ENCODE results near the gene CCDC88C. TPM values are rescaled to one million over a fixed set of nuclear protein-coding genes. Genes with fewer than 3 reads are reported as not detected.

CCDC88C gene
- total and polyA plus RNA-seq, 11 donors, result 2.4 to 15.6 (median 4.8) TPM

- WGBS, 4 donors, result 95 to 97% (median 97%) methylated on average over 7 to 16 of the region's 16 CpGs
- peak in 1 of 4 donors; percentile 6 for ATAC-seq
- no peak overlapping the region for H3K4me3 ChIP-seq
- intact Hi-C loops (cut with DNase I), result no loop called here
- H3K36me3 ChIP-seq, result peaks cover 0 to 15% (median 0%) of the 10 kb centered on the region in 9 donors
- no peak for TF ChIP-seq POLR2A (IDR thresholded peaks at IDR 0.05)
- no peak for TF ChIP-seq CTCF (IDR thresholded peaks at IDR 0.05)
- no peak for DNase-seq
- peaks cover 0 to 47% (median 0%) of the 10 kb centered on the region in 12 donors for H3K4me1 ChIP-seq
- peaks cover 0 to 17% (median 6%) of the 10 kb centered on the region in 12 donors for H3K9me3 ChIP-seq
- no peaks in the 10 kb centered on the region for H3K27me3 ChIP-seq
- H3K27ac ChIP-seq, result no peak overlapping the region
Observed at GRCh38 chr14:91234791-91235114, 182.9 kb downstream of the CCDC88C start.

GRCh38 chr14:91233936-91234790, 183.5 kb downstream of the CCDC88C start:
- Histone ChIP-seq H3K4me3 (no peak overlapping the region), H3K27me3 (no peaks in the 10 kb centered on the region), H3K36me3 (peaks cover 0 to 16% (median 0%) of the 10 kb centered on the region in 9 donors), H3K4me1 (peaks cover 0 to 52% (median 0%) of the 10 kb centered on the region in 12 donors), H3K9me3 (peaks cover 0 to 17% (median 6%) of the 10 kb centered on the region in 12 donors), H3K27ac (no peak overlapping the region)
- ATAC-seq, result peak in 3 of 4 donors; percentile 7 to 25 (median 8)
- peak in 1 of 5 donors; percentile 26 for DNase-seq
- TF ChIP-seq CTCF (IDR thresholded peaks at IDR 0.05) (no peak), POLR2A (IDR thresholded peaks at IDR 0.05) (no peak)
- intact Hi-C loops (cut with DNase I), result no loop called here
- WGBS, 4 donors, result 91 to 96% (median 93%) methylated on average over 40 to 63 of the region's 63 CpGs

- H3K9me3 ChIP-seq, result peaks cover 0 to 17% (median 6%) of the 10 kb centered on the region in 12 donors
- ATAC-seq (peak in 1 of 4 donors; percentile 2), DNase-seq (no peak)
- peaks cover 0 to 27% (median 9%) of the 10 kb centered on the region in 9 donors for H3K36me3 ChIP-seq
- H3K4me3 ChIP-seq, result no peak overlapping the region
- intact Hi-C loops (cut with DNase I), result no loop called here
- H3K27me3 ChIP-seq, result no peaks in the 10 kb centered on the region
- 48 to 79% (median 68%) methylated on average over 2 of the region's 2 CpGs for WGBS, 4 donors
- H3K27ac ChIP-seq, result peak overlapping the region in 1 of 12 donors; percentile 83
- TF ChIP-seq POLR2A (IDR thresholded peaks at IDR 0.05), result no peak
- TF ChIP-seq CTCF (IDR thresholded peaks at IDR 0.05), result no peak
- peaks cover 0 to 55% (median 0%) of the 10 kb centered on the region in 12 donors for H3K4me1 ChIP-seq
Observed at GRCh38 chr14:91232603-91233002, 185.0 kb downstream of the CCDC88C start.

- ATAC-seq, result no peak
- Histone ChIP-seq H3K27ac (peak overlapping the region in 3 of 12 donors; percentile 17 to 83 (median 19)), H3K4me1 (peaks cover 0 to 57% (median 0%) of the 10 kb centered on the region in 12 donors), H3K4me3 (no peak overlapping the region), H3K9me3 (peaks cover 0 to 17% (median 6%) of the 10 kb centered on the region in 12 donors), H3K27me3 (no peaks in the 10 kb centered on the region), H3K36me3 (peaks cover 0 to 32% (median 14%) of the 10 kb centered on the region in 9 donors)
- intact Hi-C loops (cut with DNase I), result no loop called here
- WGBS, 4 donors, result 90 to 96% (median 92%) methylated on average over 2 of the region's 2 CpGs
- TF ChIP-seq CTCF (IDR thresholded peaks at IDR 0.05), result no peak
- DNase-seq, result no peak
Observed at GRCh38 chr14:91232052-91232451, 185.6 kb downstream of the CCDC88C start.
